Mesendoderm (in vitro differentiated cells): Measurements from ENCODE around the gene OSMR.

Experiments
- DNase-seq: peaks from one replicate; pipeline ENCODE4 v3.0.0; 2013
- H2AK5ac ChIP-seq: 2 replicates; pipeline ENCODE4 v1.6.1; 2013; ENCODE audit warnings: low read length, inconsistent platforms
- H2BK120ac ChIP-seq: 2 replicates; pipeline ENCODE4 v1.6.1; 2013; ENCODE audit warnings: low read depth, mild to moderate bottlenecking, low read length, moderate library complexity, mixed read lengths
- H2BK15ac ChIP-seq: replicated peaks from 2 replicates; pipeline ENCODE4 v1.6.1; 2013; ENCODE audit warnings: low read depth, mild to moderate bottlenecking, moderate library complexity
- H2BK5ac ChIP-seq: 2 replicates; pipeline ENCODE4 v1.6.1; 2013; ENCODE audit warnings: low read length, inconsistent platforms
- H3K18ac ChIP-seq: 2 replicates; pipeline ENCODE4 v1.6.1; 2013; ENCODE audit warnings: mild to moderate bottlenecking, low read length, mixed read lengths
- H3K23ac ChIP-seq: one replicate; pipeline ENCODE4 v1.6.1; 2013; ENCODE audit warnings: low read length
- H3K27ac ChIP-seq: 2 replicates; pipeline ENCODE4 v1.5.1; 2013; ENCODE audit warnings: low read depth, mild to moderate bottlenecking, inconsistent platforms, low read length, moderate library complexity
- H3K27me3 ChIP-seq: 2 replicates; pipeline ENCODE4 v1.6.1; 2013; ENCODE audit warnings: low read length, control low read depth, mild to moderate bottlenecking, inconsistent platforms; ENCODE audit not compliant: insufficient read depth, poor library complexity
- H3K36me3 ChIP-seq: 2 replicates; pipeline ENCODE4 v1.6.1; 2013; ENCODE audit warnings: low read length, inconsistent platforms; ENCODE audit not compliant: control insufficient read depth, insufficient read depth
- H3K4ac ChIP-seq: one replicate; pipeline ENCODE4 v1.6.1; 2013; ENCODE audit warnings: low read depth, mild to moderate bottlenecking, low read length, moderate library complexity
- H3K4me1 ChIP-seq: 2 replicates; pipeline ENCODE4 v1.6.1; 2013; ENCODE audit warnings: low read depth, low read length, inconsistent platforms; ENCODE audit not compliant: control insufficient read depth
- H3K4me2 ChIP-seq: 2 replicates; pipeline ENCODE4 v1.6.1; 2013; ENCODE audit warnings: low read length
- H3K4me3 ChIP-seq: 2 replicates; pipeline ENCODE4 v1.5.1; 2013; ENCODE audit warnings: mild to moderate bottlenecking, low read length
- H3K56ac ChIP-seq: one replicate; pipeline ENCODE4 v1.6.1; 2013; ENCODE audit warnings: low read length
- H3K79me1 ChIP-seq: 2 replicates; pipeline ENCODE4 v1.6.1; 2013; ENCODE audit warnings: low read length, inconsistent platforms
- H3K79me2 ChIP-seq: 2 replicates; pipeline ENCODE4 v1.6.1; 2013; ENCODE audit warnings: mild to moderate bottlenecking, low read length; ENCODE audit not compliant: control insufficient read depth, insufficient read depth
- H3K9ac ChIP-seq: 2 replicates; pipeline ENCODE4 v1.6.1; 2013; ENCODE audit warnings: low read length, inconsistent platforms
- H4K5ac ChIP-seq: one replicate; pipeline ENCODE4 v1.6.1; 2013; ENCODE audit warnings: low read length
- H4K8ac ChIP-seq: one replicate; pipeline ENCODE4 v1.6.1; 2013; ENCODE audit warnings: low read depth, mild to moderate bottlenecking, control low read depth, low read length, moderate library complexity
- WGBS: extraction: QIAGEN DNeasy Blood & Tissue Kit; methylation state at CpG from one replicate; pipeline ENCODE4 v1.1.7; 2013; ENCODE audit warnings: low lambda C conversion rate, missing lambda C conversion rate; ENCODE audit not compliant: insufficient coverage; ENCODE audit errors: extremely low coverage; 5-methylcytosine and 5-hydroxymethylcytosine counted together

The OSMR gene

DNA sequence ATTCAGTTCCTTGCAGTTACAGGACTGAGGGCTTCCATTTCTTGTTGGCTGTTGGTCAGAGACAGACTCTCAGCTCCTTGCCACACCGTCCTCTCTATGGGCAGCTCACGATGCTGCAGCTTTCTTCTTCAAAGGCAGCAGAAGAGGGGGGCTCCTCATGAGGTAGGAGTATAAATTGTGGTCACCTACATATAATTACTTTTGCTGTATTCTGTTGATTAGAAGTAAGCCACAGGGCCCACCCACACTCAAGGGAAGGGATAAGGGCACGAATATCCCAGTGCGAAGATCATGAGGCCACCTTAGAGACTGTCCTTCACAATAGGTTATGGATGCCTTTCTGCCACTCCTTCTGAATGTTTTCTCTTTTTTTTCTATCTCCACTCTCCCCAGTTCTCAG is 43.7 kb upstream of the OSMR start:
- H3K9ac ChIP-seq, result no peak overlapping the region
- H3K79me1 ChIP-seq, result no peaks in the 10 kb centered on the region
- no peak overlapping the region for H2BK15ac ChIP-seq
- H3K4ac ChIP-seq, result no peak overlapping the region
- no peaks in the 10 kb centered on the region for H3K79me2 ChIP-seq
- no peak overlapping the region for H4K5ac ChIP-seq
- H3K27me3 ChIP-seq, result no peaks in the 10 kb centered on the region
- H3K36me3 ChIP-seq, result no peaks in the 10 kb centered on the region
- no CpG with 5 or more reads among the region's 4 CpGs for WGBS
- H2BK5ac ChIP-seq, result no peak overlapping the region
- H3K18ac ChIP-seq, result no peak overlapping the region
- H3K56ac ChIP-seq, result no peak overlapping the region
- no peaks in the 10 kb centered on the region for H3K4me1 ChIP-seq
- H2BK120ac ChIP-seq, result no peak overlapping the region
- no peak overlapping the region for H3K27ac ChIP-seq
- H3K4me2 ChIP-seq, result no peak overlapping the region
- H2AK5ac ChIP-seq, result no peak overlapping the region
- no peak overlapping the region for H3K4me3 ChIP-seq
- no peak overlapping the region for H4K8ac ChIP-seq
- no peak overlapping the region for H3K23ac ChIP-seq
- no peak for DNase-seq

DNA sequence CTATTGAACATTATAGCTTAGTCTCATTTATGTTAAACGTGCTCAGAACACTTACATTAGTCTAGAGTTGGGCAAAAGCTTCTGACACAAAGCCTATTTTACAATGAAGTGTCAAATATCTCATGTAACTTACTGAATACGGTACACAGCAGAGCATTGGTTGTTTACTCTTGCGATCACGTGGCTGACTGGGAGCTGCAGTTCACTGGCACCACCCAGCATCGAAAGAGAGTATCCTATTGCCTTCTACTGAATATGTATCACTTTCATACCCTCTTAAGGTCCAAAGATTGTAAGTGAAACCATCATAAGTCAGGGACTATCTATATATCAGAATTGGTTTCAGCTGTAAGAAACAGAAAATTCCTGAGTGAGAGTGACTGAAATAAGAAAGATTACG is 42.6 kb upstream of the OSMR start:
- Histone ChIP-seq H3K9ac (no peak overlapping the region), H3K18ac (no peak overlapping the region), H3K56ac (no peak overlapping the region), H3K23ac (no peak overlapping the region), H3K27ac (no peak overlapping the region), H3K79me2 (no peaks in the 10 kb centered on the region), H2AK5ac (no peak overlapping the region), H3K27me3 (no peaks in the 10 kb centered on the region), H2BK5ac (no peak overlapping the region), H3K4me2 (no peak overlapping the region), H3K4ac (no peak overlapping the region), H3K79me1 (no peaks in the 10 kb centered on the region), H2BK15ac (no peak overlapping the region), H3K36me3 (no peaks in the 10 kb centered on the region), H3K4me3 (no peak overlapping the region), H4K8ac (no peak overlapping the region), H4K5ac (no peak overlapping the region), H3K4me1 (no peaks in the 10 kb centered on the region), H2BK120ac (no peak overlapping the region)
- WGBS, result no CpG with 5 or more reads among the region's 6 CpGs
- DNase-seq, result no peak

DNA sequence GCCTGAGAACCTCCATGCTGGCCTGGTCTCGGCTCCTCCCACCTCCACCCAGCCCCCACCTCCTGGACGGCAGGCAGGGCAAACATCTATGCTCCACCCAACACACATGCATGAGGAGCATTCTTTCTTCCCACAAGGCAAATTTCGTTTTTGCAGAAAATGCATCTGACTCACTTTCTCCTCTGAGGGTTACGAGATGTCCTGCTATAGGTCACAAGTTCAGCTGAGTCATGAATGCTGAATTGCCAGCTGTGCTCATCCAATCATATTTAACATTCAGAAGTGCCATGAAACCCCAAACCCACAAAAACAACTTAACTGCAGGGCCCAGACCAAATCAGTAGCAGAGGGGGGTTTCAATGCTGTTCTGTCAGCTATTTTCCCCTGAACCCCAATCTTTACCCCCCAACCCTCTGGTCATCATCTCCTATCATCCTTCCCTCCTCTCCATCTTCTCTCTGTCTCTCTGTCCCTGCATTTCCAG is 39.0 kb upstream of the OSMR start:
- no CpG with 5 or more reads among the region's 4 CpGs for WGBS
- no peak overlapping the region for H2AK5ac ChIP-seq
- H3K4me1 ChIP-seq, result no peaks in the 10 kb centered on the region
- no peak overlapping the region for H2BK15ac ChIP-seq
- H3K4me2 ChIP-seq, result no peak overlapping the region
- H2BK5ac ChIP-seq, result no peak overlapping the region
- no peaks in the 10 kb centered on the region for H3K36me3 ChIP-seq
- H2BK120ac ChIP-seq, result no peak overlapping the region
- no peak overlapping the region for H3K18ac ChIP-seq
- no peak overlapping the region for H4K5ac ChIP-seq
- H3K4me3 ChIP-seq, result no peak overlapping the region
- no peak overlapping the region for H4K8ac ChIP-seq
- H3K27ac ChIP-seq, result no peak overlapping the region
- no peak overlapping the region for H3K4ac ChIP-seq
- H3K23ac ChIP-seq, result no peak overlapping the region
- peak; percentile 21 for DNase-seq
- H3K27me3 ChIP-seq, result no peaks in the 10 kb centered on the region
- no peak overlapping the region for H3K56ac ChIP-seq
- H3K9ac ChIP-seq, result no peak overlapping the region
- no peaks in the 10 kb centered on the region for H3K79me1 ChIP-seq
- no peaks in the 10 kb centered on the region for H3K79me2 ChIP-seq

DNA sequence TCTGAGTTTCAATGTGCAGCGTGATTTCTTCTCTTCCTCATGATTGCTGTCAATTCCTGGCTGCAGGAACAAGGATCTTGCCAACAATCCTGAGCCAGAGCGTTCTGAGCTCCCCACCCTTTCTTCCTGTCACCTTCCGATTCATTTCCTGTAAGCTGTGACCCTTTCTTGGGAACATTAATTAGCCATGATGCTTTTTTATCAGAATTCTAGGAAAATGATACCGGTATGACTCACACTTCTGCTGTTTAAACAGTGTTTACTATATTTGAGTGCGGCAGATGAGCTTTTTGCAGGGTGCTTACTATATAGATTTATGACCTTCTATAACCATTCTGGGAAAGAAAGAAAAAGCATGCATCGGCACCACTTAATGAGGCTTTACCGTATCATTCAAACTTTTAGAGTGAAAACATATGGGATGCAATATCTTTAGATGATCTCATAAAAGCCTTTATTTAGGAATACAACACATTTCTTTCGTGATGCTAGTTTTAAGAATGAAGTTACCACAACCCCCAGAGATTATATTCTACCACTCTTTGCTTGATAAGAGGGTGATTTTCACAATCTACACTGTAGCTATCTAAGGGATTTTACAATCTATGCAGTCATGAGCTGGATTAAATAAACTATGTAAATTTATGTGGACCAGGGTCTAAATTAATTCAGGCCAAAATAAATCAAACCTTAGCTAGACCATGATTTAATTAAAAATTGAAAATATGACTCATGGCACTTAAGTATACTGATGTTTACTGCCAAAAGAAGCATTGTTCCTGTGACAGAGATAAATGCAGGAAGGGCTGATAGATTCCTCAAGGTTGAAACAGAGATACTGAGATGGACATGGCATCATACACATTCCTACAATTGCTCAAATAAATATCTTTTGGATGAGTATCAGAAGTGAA is 38.0 kb upstream of the OSMR start:
- Histone ChIP-seq H3K27me3 (no peaks in the 10 kb centered on the region), H3K79me2 (no peaks in the 10 kb centered on the region), H3K4me3 (no peak overlapping the region), H4K5ac (no peak overlapping the region), H3K79me1 (no peaks in the 10 kb centered on the region), H3K4me2 (no peak overlapping the region), H3K18ac (no peak overlapping the region), H2AK5ac (no peak overlapping the region), H3K9ac (no peak overlapping the region), H3K4me1 (no peaks in the 10 kb centered on the region), H3K4ac (no peak overlapping the region), H3K23ac (no peak overlapping the region), H3K36me3 (no peaks in the 10 kb centered on the region), H2BK15ac (no peak overlapping the region), H4K8ac (no peak overlapping the region), H3K56ac (no peak overlapping the region), H2BK120ac (no peak overlapping the region), H3K27ac (no peak overlapping the region), H2BK5ac (no peak overlapping the region)
- WGBS, result no CpG with 5 or more reads among the region's 8 CpGs
- DNase-seq, result no peak

DNA sequence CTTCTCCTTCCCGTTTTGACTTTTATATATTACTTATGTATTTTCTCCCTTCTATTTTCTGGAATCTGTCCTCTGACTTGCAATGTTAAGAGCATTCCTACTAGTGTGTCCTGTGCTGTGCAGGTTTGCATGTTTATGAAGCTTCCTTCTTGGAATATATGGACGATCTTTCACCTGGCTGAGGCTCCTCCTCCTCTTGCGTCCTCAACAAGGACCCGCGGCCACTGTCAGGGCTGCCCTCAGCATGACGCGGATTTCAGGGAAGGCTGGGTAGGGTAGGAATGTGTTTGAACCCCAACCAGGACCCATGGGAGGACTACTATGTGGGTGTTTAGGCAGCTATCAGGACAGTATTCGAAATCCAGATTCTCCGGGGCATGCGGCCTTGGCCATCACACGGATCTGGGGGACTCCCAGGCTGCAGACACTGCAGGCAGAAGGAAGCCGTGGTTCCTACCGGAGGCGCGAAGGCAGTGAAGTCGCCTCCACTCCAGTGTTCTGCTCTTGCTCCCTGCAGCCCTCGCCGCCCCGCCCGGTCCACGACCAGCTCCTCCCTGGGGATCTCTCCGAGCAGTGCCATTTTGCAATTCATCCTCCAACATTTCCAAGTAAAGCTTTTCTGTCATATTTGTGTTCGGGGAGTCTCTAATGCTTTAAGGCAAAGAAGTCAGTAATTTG is 37.0 kb upstream of the OSMR start:
- Histone ChIP-seq H3K4ac (no peak overlapping the region), H3K4me2 (no peak overlapping the region), H4K5ac (no peak overlapping the region), H3K79me2 (no peaks in the 10 kb centered on the region), H2BK15ac (no peak overlapping the region), H2AK5ac (no peak overlapping the region), H3K9ac (no peak overlapping the region), H4K8ac (no peak overlapping the region), H3K36me3 (no peaks in the 10 kb centered on the region), H3K4me1 (no peaks in the 10 kb centered on the region), H3K27me3 (no peaks in the 10 kb centered on the region), H3K27ac (no peak overlapping the region), H3K23ac (no peak overlapping the region), H2BK5ac (no peak overlapping the region), H3K4me3 (no peak overlapping the region), H3K56ac (peak overlapping the region; percentile 70), H2BK120ac (no peak overlapping the region), H3K18ac (no peak overlapping the region), H3K79me1 (no peaks in the 10 kb centered on the region)
- no CpG with 5 or more reads among the region's 23 CpGs for WGBS
- no peak for DNase-seq
